GM19239 (cell line): ENCODE measurements around the gene CDK4.
"Not testable (repeated sequence)": the region's sequence is repeated elsewhere in the genome, so short reads cannot be mapped to it uniquely, and the experiment has no call there.

Source experiments
- DNase-seq: peaks from one replicate; pipeline ENCODE4 v3.0.0; 2011; ENCODE audit warnings: low spot score; ENCODE audit not compliant: insufficient read length
- FAIRE-seq: peaks from 2 replicates; lab custom pipeline; 2011; peaks lifted over from hg19 to GRCh38; lab: Jason Lieb, UNC

The CDK4 gene

DNA sequence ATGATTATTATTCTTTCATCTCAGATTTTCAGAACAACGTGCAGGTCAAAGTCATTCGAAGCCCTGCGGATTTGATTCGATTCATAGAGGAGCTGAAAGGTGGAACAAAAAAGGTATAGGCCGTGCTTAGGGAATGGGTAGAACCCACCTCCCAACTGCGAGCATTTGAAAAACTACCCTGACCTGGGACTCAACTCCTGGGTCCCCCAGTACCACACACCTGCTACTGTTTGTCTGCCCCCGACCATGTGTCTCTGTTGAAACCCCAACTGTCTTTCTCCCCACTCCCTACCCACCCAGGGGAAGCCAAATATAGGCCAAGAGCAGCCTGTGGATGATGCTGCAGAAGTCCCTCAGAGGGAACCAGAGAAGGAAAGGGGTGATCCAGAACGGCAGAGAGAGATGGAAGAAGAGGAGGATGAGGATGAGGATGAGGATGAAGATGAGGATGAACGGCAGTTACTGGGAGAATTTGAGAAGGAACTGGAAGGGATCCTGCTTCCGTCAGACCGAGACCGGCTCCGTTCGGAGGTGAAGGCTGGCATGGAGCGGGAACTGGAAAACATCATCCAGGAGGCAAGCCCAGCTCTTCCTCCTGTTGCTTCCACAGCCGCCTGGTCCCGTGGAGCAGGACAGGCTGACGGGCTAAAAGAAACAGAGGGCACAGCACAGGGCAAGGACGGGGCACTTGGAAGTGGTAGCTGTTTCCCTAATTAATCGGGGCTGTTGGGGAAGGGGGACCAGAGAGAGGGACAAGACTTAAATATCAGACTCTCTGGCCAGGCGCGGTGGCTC, 34.1 kb downstream of the CDK4 start:
- no peak for FAIRE-seq
- no peak for DNase-seq

DNA sequence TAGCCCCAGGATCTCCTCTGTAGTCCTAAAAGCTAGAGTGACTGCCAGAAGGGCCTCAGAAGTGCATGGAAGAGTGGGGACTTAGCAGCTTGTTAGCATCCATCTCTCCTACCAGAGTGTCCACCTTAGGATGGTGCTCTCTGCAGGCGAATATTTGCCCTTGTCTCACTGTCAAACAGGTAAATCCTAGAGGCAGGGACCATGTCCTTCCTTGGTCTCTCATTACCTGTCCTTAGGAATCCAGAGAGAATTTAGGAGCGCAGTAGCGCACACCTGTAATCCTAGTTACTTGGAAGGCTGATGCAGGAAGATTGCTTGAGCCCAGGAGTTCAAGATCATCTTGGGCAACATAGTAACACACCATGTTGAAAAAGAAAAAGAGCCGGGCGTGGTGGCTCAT, 35.0 kb downstream of the CDK4 start:
- FAIRE-seq = no peak

DNA sequence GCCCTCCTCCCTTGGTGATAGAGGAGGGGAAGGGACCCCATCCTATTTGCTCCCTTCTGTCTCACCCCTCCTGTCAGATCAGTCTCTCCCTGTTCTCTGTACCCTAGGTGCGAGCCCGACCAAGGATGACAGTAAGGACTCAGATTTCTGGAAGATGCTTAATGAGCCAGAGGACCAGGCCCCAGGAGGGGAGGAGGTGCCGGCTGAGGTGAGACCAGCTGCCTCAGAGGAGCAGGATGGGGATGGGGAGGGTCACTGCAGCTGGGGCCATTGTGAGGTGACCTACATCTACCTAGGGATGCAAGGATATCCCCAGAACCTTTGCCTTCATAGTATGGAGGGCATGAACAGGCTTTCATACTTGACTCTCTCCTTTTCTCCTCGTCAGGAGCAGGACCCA, 35.8 kb downstream of the CDK4 start:
- DNase-seq (no peak), FAIRE-seq (no peak)

More for the DNA sequence above, 35.0 kb downstream of the CDK4 start:
- DNase-seq = no peak

DNA sequence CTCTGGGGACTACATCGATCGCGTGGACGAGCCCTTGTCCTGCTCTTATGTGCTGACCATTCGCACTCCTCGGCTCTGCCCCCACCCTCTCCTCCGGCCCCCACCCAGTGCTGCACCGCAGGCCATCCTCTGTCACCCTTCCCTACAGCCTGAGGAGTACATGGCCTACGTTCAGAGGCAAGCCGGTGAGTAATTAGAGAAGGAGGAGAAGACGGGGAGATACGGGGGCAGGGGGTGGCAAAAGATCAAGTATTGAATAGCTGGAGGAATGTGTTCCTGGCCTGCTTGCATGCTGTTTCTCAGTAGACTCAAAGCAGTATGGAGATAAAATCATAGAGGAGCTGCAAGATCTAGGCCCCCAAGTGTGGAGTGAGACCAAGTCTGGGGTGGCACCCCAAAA, 36.3 kb downstream of the CDK4 start:
- DNase-seq (no peak), FAIRE-seq (no peak)

DNA sequence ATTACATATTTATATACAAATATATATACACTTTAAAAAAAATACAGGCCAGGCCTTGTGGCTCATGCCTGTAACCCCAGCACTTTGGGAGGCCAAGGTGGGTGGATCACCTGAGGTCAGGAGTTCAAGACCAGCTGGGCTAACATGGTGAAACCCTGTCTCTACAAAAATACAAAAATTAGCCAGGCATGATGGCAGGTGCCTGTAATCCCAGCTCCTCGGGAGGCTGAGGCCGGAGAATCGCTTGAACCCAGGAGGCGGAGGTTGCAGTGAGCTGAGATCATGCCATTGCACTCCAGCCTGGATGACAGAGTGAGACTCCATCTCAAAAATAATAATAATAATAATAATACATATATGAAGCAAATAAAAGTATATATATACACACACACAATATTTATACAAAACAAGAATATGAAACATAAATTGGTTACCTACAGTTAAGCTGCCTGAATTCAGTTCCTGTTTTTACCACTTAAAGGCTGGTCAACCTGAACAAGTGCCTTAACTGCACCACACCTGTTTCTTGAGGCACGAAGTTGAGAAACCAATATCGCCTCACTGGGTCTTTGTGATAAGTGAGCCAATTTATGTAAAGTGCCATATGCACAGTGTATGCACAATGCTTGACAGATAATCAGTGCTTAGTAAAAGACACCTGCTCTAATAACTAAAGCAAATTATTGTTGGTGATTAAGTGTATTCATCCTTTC, 36.9 kb downstream of the CDK4 start:
- not testable (repeated sequence) for FAIRE-seq, DNase-seq

DNA sequence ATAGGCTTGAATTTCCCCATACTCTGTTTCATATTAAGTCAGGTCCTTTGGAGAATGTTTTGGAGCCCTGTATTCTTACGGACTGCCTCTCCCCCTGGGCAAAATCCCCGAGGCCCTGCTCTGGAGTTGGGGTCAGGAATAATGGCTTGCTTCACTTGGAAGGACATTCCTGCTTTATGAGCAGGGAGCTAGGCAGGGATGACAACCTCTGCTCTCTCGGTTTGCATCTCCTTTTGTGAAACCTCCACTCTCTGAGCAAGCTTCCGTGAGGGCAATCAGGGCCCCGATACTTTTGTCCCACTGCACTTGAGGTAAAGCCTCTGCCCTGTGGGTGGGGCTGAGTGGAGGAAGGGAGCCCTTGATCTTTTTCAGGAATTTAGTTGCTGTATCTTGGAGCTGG, 38.9 kb downstream of the CDK4 start:
- no peak for FAIRE-seq

DNA sequence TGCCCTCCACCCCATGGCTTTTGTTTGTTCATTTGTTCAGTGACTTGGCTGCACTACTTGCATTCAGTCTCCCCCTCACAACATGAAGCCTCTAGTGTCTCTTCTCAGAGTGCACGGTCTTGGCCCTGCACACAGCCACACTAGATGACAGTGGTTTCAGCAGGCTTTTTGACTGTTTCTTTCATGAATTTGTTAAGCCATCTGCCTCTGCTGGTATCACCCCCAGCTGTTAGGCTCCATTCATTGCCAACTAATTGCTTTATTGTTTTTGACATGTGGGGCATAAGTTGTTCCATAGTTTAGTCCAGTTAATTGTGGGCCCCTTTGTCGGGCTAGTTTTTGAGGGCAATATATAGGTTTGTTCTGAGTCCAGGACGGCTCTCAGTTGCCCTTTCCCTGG, 39.4 kb downstream of the CDK4 start:
- no peak for FAIRE-seq
- DNase-seq = no peak

More for the DNA sequence above, 38.9 kb downstream of the CDK4 start:
- DNase-seq = no peak

DNA sequence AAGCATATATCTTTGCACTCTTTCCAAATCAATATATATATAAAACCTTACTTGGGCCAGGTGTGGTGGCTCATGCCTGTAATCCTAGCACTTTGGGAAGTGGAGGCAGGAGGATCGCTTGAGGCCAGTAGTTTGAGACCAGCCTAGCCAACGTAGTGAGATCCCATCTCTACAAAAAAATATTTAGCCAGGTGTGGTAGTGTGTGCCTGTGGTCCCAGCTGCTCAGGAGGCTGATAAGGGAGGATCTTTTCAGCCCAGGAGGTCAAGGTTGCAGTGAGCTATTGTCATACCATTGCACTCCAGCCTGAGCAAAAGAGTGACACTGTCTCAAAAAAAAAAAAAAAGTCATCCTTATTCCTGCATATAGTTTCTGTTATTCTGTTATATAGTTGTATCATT, 43.8 kb downstream of the CDK4 start:
- no peak for FAIRE-seq
- no peak for DNase-seq

DNA sequence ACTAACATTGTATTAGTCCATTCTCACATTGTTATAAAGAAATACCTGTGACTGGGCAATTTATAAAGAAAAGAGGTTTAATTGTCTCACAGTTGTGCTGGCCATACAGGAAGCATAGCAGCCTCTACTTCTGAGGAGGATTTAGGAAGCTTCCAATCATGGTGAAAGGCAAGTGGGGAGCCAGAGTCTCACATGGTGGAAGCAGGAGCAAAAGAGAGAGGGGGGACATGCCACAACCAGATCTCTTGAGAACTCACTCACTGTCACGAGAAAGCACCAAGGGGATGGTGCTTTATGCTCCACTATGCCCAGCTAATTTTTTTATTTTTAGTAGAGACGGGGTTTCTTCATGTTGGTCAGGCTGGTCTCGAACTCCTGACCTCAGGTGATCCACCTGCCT, 44.9 kb downstream of the CDK4 start:
- DNase-seq (no peak), FAIRE-seq (no peak)

DNA sequence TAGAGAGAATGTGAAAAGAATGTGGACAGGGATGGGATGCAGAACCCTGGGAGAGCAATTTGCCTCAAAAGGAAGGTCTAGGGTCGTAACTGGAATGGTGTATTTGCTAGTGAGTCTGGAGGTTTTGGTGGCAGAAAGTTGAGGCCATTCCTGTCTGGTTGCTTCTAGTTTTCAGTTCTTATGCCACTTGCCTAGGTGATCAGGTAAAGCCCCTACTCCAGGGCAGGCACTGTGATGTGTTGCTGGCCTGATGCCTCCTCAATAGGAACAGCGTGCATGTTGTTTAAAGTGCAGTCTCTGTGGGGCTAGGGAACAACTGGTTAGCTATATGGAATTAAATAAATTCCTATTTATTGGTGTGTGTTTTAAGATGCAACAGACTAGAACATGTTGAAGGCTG, 51.8 kb downstream of the CDK4 start:
- no peak for DNase-seq

DNA sequence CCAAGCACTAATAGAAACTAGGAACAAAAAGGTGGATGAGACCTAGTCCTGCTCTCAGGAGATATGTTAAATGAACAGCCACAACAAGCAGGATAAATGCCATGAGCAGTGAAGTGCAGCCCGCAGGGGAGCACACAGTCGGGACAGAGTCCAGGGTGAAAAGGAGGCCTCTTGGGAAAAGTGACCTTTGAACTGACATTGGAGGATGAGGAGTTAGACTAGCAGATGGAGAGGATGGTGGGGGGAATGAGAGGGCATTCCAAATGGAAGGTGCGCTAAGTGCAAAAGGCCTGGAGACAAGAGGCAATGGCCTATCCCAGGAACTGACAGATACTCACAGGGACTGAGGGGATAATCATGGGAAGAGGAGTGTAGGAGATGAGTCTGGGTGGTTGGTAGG, 53.7 kb downstream of the CDK4 start:
- DNase-seq = no peak

More for the DNA sequence above, 51.8 kb downstream of the CDK4 start:
- no peak for FAIRE-seq

More for the DNA sequence above, 53.7 kb downstream of the CDK4 start:
- FAIRE-seq = no peak
